ENCODE data around the gene NDUFAF3.

- no peak for TF ChIP-seq ZNF138 (CRISPR knock-in tag; conservative IDR thresholded peaks at IDR 0.05)
- TF ChIP-seq CTCF (IDR thresholded peaks at IDR 0.05): no peak
- no peak for TF ChIP-seq ZNF423 (CRISPR knock-in tag; IDR thresholded peaks at IDR 0.05)
Measured at GRCh38 chr3:49032646-49033304, 10.9 kb downstream of the NDUFAF3 start.
